Brain microvascular endothelial cell (primary cell): ENCODE data around the gene PTPRT.

Experiments used
- DNase-seq: peaks from one replicate; pipeline ENCODE4 v3.0.0-alpha.2; 2020
- H3K27ac ChIP-seq: fragments of 250-450 bp; sonication (Bioruptor Pico); 2 replicates; pipeline ENCODE4 v1.5.1; 2020; ENCODE audit warnings: mild to moderate bottlenecking, moderate library complexity
- H3K27me3 ChIP-seq: fragments of 250-450 bp; sonication (Bioruptor Pico); replicated peaks from 2 replicates; pipeline ENCODE4 v1.5.1; 2020; ENCODE audit warnings: mild to moderate bottlenecking
- H3K36me3 ChIP-seq: fragments of 250-450 bp; sonication (Bioruptor Pico); replicated peaks from 2 replicates; pipeline ENCODE4 v1.5.1; 2020; ENCODE audit warnings: mild to moderate bottlenecking
- H3K4me3 ChIP-seq: 2 replicates; pipeline ENCODE4 v1.5.1; 2011; ENCODE audit warnings: low read depth, mild to moderate bottlenecking, control low read depth, low read length, moderate library complexity
- in situ Hi-C: cut with HindIII; loops from 2 replicates; pipeline ENCODE4 v1.10.0; 2017; ENCODE audit warnings: low sequenced_read_pairs, low pct_ligation_motif_present
- TF ChIP-seq, protein P1 (sequence below): IDR thresholded peaks from 2 replicates; pipeline ENCODE4 v1.5.1; 2011; ENCODE audit warnings: low read depth, mild to moderate bottlenecking, moderate library complexity, low read length, control low read depth, inconsistent platforms; ENCODE audit errors: missing control alignments

PTPRT gene

GRCh38 chr20:43007525-43007924 is 182.2 kb downstream of the PTPRT start:
- Histone ChIP-seq H3K27me3 (no peaks in the 10 kb centered on the region), H3K27ac (no peak overlapping the region), H3K4me3 (no peak overlapping the region), H3K36me3 (no peaks in the 10 kb centered on the region)
- TF ChIP-seq, protein P1, sequence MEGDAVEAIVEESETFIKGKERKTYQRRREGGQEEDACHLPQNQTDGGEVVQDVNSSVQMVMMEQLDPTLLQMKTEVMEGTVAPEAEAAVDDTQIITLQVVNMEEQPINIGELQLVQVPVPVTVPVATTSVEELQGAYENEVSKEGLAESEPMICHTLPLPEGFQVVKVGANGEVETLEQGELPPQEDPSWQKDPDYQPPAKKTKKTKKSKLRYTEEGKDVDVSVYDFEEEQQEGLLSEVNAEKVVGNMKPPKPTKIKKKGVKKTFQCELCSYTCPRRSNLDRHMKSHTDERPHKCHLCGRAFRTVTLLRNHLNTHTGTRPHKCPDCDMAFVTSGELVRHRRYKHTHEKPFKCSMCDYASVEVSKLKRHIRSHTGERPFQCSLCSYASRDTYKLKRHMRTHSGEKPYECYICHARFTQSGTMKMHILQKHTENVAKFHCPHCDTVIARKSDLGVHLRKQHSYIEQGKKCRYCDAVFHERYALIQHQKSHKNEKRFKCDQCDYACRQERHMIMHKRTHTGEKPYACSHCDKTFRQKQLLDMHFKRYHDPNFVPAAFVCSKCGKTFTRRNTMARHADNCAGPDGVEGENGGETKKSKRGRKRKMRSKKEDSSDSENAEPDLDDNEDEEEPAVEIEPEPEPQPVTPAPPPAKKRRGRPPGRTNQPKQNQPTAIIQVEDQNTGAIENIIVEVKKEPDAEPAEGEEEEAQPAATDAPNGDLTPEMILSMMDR, result no peak
- no peak for DNase-seq
- in situ Hi-C loops, result no loop called here

DNA sequence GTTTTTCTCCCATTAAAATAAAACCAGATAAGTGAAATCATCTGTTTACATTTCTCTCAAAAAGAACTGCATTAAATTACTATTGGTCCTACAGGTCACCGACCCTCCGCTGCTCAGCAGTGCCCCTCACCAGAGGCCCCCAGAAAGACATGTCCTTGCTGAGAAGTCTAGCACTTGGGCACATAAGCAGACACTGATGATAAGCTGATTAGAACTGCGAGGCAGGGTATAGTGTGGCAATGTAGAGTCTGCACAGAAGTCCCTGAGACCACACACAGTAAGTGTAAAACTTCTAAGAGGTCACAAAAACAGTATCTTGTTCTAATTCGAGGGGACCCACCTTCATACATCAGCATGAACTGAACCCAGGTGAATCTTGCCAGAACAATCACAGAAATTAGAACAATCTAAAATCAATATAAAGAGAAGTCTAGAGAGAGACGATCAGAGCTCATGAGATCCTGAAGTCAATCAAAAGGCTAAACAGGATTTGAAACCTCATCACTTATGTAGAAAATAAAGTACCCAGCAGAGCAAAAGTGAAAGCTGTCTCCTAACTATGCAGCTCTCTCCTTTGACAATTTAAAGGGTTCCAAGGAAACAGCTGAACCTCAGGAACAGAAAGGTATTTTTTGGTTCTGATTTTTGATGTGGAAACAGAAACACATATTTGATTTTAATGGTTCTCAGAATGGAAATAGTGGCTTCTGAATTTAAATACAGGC is 182.9 kb downstream of the PTPRT start:
- H3K27ac ChIP-seq, result no peak overlapping the region
- H3K36me3 ChIP-seq, result no peaks in the 10 kb centered on the region
- no peak overlapping the region for H3K4me3 ChIP-seq
- H3K27me3 ChIP-seq, result no peaks in the 10 kb centered on the region
- in situ Hi-C loops, result no loop called here
- DNase-seq, result no peak
- TF ChIP-seq, protein P1, result no peak

GRCh38 chr20:43003318-43003944 is 186.3 kb downstream of the PTPRT start:
- no peaks in the 10 kb centered on the region for H3K27me3 ChIP-seq
- no peak overlapping the region for H3K27ac ChIP-seq
- TF ChIP-seq, protein P1, result no peak
- no peaks in the 10 kb centered on the region for H3K36me3 ChIP-seq
- in situ Hi-C loops, result no loop called here
- no peak overlapping the region for H3K4me3 ChIP-seq
- no peak for DNase-seq

- Histone ChIP-seq H3K4me3 (no peak overlapping the region), H3K27ac (no peak overlapping the region), H3K36me3 (no peaks in the 10 kb centered on the region), H3K27me3 (no peaks in the 10 kb centered on the region)
- TF ChIP-seq, protein P1, result no peak
- in situ Hi-C loops, result no loop called here
- DNase-seq, result no peak
Measured at GRCh38 chr20:42996141-42996540, 193.6 kb downstream of the PTPRT start.

DNA sequence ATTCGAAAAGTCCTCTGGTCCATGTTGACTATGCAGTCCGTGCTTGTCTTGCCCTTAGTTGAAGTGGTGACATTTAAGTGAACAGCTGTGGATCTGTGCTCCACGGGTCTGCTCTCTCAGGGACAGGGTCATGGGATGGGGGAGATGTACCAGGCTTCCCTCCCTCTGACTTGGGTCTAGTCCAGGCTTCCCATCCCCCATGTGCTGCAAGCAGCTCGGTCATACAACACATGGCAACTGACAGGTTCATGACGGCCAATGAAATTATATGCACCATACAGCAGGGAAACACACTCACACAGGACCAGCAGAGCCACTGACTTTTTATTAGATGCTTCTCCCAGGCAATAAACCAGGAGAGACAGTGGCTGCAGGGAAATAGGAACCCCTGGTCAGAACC is 201.4 kb downstream of the PTPRT start:
- H3K36me3 ChIP-seq, result no peaks in the 10 kb centered on the region
- no peak for DNase-seq
- no peak overlapping the region for H3K27ac ChIP-seq
- H3K27me3 ChIP-seq, result no peaks in the 10 kb centered on the region
- no peak overlapping the region for H3K4me3 ChIP-seq
- in situ Hi-C loops, result no loop called here
- TF ChIP-seq, protein P1, result no peak
